HG02973 (cell line): ENCODE measurements around the gene CMTM3.
"Not testable (repeated sequence)": the region's sequence is repeated elsewhere in the genome, so short reads cannot be mapped to it uniquely, and the experiment has no call there.

Experiments used
- ATAC-seq: cut with Tn5 transposase; IDR thresholded peaks from one replicate; pipeline ENCODE4 v1.9.1; 2021; ENCODE audit warnings: moderate library complexity; ENCODE audit not compliant: unreplicated experiment

Gene CMTM3

DNA sequence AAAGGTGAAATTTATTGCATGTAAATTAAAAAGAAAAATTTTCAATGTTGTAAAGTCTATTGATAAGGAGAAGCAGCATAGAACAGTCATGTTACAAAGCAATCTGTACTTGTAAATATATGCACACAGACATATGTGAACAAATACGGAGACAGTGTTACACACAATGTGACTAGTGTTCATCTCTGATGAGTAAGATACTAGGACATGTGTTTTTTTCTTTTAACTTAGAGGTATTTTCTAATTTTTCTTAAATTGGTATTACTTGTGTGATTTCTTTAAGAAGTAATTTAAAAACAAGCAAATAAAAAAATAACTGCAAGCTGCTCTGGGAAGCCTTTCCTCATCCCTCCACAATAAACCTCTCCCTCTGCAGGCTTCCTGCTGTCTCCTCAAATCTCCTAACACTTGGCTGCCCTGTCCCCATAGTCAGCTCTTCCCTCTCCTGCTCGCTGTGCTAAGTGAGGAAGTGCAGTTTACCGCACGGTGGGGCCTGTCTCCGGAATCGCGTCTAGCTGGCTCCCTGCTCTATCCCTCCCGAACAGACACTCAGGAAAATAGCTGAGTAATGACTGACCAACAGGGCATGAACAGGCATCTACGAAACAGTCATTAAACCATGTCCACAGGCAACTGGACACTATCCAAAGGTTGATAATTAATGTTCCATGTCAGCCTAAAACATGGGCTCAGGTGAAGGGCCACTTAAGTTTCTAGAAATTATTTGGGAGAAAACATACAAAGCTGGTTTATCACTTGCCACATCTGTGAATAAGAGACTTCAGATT, 56.1 kb downstream of the CMTM3 start:
- no peak for ATAC-seq

DNA sequence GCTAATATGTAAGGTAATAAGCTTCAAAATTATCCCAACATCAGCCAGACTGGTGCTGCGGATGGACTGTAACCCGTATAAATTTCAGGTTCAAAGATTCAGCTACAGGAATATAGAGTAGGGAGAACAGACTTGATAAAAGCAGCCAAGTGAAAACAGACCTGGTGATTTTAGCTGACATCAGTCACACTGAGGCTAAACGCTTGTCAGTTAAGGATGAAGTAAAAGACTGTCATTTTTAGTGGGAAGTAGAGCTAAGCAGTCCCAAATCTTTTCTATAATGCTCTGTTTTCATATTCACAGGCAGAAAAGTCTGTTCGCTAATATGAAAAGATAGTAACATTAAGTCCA, 56.7 kb downstream of the CMTM3 start:
- no peak for ATAC-seq

DNA sequence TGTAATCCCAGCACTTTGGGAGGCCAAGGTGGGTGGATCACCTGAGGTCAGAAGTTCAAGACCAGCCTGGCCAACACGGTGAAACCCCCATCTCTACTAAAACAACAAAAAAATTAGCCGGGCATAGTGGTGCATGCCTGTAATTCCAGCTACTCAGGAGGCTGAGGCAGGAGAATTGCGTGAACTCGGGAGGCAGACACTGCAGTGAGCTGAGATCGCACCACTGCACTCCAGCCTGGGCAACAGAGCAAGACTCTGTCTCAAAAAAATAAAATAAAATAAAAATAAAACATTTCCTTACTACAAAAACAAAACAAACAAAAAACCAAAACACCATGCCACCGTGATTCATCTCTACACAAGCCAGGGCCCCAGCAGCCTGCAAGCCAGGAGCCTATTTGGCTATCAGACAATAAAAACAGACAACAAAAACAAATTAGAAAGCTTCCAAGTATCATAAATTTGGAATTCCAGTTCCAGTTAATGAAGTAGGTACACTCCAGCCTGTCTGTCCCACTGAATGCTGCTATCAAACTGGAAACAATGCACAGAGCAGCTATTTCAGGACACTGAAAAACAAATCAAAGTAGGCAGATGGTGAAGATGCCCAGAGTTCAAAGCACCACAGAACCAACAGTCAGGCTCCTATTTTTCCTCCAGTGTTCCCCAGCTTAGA, 57.3 kb downstream of the CMTM3 start:
- ATAC-seq: not testable (repeated sequence)

DNA sequence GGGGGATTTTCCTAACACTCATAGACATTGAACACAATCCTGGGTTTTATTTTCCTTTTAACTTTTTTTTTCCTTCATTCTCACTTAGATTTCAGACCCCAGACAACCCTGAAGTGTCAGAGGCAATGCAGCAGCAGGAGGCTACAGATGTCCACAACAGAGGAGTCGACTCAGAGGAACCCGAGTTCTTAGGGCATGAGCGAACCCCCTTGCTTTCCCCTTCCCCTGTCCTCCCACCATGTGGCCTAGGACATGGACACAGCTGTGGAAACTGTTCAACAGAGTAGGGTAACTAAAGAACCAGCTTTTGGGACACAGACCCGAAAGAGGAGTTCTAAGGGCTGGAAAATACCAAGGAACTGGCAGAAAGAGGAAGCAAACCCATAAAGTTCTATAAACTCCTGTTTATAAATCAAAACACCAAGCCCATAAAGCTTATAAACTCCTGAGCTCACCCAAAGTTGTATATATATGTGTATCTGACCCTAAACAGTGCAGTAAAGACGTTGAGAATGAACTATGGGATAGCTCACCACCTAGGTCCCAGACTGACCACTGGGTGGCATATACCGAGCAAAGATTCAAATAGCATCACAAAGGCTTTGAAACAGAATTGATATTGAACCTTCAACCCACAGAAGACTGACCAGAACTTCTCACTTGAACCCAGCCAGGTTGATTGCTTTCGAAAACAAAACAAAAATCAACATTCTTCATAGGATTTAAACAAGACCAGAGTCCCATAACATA, 58.1 kb downstream of the CMTM3 start:
- ATAC-seq: no peak
